ENCODE results near the gene ABCA7. TPM values are rescaled to one million over a fixed set of nuclear protein-coding genes. Genes with fewer than 3 reads are reported as not detected.

The ABCA7 gene
- total and polyA plus RNA-seq, 2 of the 13 experiments (the other 11 are each of a cell fraction or from before 2014, with no cell fraction given), result 4.4 to 32.4 TPM

GRCh38 chr19:996051-996838 is 43.7 kb upstream of the ABCA7 start (continued):
- TF ChIP-seq, protein P1, sequence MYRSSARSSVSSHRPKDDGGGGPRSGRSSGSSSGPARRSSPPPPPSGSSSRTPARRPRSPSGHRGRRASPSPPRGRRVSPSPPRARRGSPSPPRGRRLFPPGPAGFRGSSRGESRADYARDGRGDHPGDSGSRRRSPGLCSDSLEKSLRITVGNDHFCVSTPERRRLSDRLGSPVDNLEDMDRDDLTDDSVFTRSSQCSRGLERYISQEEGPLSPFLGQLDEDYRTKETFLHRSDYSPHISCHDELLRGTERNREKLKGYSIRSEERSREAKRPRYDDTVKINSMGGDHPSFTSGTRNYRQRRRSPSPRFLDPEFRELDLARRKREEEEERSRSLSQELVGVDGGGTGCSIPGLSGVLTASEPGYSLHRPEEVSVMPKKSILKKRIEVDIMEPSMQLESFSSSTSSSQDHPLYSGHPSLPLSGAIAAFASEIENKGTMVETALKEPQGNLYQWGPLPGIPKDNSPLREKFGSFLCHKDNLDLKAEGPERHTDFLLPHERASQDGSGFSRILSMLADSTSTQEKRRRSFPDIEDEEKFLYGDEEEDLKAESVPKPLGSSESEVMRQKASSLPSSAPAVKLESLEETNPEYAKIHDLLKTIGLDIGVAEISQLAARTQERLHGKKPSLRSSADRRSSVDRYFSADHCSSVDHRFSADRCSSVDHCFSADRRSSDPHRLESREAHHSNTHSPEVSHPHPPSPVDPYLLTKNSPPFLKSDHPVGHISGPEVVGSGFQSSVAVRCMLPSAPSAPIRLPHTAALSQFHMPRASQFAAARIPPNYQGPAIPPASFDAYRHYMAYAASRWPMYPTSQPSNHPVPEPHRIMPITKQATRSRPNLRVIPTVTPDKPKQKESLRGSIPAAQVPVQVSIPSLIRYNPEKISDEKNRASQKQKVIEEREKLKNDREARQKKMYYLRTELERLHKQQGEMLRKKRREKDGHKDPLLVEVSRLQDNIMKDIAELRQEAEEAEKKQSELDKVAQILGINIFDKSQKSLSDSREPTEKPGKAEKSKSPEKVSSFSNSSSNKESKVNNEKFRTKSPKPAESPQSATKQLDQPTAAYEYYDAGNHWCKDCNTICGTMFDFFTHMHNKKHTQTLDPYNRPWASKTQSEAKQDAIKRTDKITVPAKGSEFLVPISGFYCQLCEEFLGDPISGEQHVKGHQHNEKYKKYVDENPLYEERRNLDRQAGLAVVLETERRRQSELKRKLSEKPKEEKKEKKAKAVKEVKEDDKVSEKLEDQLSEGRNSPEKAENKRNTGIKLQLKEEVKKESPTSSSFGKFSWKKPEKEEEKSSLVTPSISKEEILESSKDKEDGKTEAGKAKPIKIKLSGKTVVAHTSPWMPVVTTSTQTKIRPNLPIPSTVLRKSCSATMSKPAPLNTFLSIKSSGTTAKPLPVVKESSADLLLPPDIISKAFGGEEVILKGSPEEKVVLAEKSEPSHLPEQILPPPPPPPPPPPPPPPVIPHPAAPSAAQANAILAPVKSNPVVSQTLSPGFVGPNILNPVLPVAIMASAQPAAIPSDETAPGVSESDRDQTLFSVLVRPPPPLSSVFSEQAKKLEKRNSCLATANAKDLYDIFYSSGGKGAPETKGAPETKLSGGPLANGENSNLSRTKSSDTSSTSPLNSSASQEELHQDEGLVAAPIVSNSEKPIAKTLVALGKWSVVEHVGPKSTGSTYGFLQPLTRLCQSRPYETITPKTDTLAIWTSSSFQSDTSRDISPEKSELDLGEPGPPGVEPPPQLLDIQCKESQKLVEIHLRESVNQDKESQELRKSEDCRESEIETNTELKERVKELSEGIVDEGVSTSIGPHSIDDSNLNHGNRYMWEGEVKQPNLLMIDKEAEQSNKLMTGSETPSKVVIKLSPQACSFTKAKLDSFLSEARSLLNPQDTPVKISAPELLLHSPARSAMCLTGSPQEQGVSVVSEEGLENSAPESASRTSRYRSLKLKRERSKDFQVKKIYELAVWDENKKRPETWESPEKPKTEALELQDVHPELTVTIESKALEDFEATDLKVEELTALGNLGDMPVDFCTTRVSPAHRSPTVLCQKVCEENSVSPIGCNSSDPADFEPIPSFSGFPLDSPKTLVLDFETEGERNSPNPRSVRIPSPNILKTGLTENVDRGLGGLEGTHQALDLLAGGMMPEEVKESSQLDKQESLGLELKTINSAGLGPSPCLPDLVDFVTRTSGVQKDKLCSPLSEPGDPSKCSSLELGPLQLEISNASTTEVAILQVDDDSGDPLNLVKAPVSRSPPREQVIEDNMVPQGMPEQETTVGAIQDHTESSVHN (CRISPR knock-in tag; IDR thresholded peaks at IDR 0.05), result no peak
- TF ChIP-seq ZMYM4 (CRISPR knock-in tag; IDR thresholded peaks at IDR 0.05) (no peak), ZNF326 (CRISPR knock-in tag; IDR thresholded peaks at IDR 0.05; ENCODE audit: borderline replicate concordance) (0 out of 2 replicates have a peak, but pooled peaks have one; percentile 24), TBP (CRISPR knock-in tag; IDR thresholded peaks at IDR 0.05) (no peak), TAF15 (IDR thresholded peaks at IDR 0.05; ENCODE audit: low read depth, low read length, poor library complexity, severe bottlenecking) (no peak), SP4 (CRISPR knock-in tag; IDR thresholded peaks at IDR 0.05) (no peak), NR3C1 (CRISPR knock-in tag; IDR thresholded peaks at IDR 0.05) (no peak), ASH2L (IDR thresholded peaks at IDR 0.05; ENCODE audit: insufficient read length, low read depth, low read length) (no peak), FOXK1 (CRISPR knock-in tag; IDR thresholded peaks at IDR 0.05; ENCODE audit: borderline replicate concordance, low read depth) (no peak), NCOR1 (IDR thresholded peaks at IDR 0.05; ENCODE audit: borderline replicate concordance, low read length) (no peak), PRDM10 (CRISPR knock-in tag; IDR thresholded peaks at IDR 0.05; ENCODE audit: low read depth) (no peak), NFATC3 (CRISPR knock-in tag; IDR thresholded peaks at IDR 0.05) (no peak), RBAK (CRISPR knock-in tag; IDR thresholded peaks at IDR 0.05) (no peak)
- TF ChIP-seq, protein P2, sequence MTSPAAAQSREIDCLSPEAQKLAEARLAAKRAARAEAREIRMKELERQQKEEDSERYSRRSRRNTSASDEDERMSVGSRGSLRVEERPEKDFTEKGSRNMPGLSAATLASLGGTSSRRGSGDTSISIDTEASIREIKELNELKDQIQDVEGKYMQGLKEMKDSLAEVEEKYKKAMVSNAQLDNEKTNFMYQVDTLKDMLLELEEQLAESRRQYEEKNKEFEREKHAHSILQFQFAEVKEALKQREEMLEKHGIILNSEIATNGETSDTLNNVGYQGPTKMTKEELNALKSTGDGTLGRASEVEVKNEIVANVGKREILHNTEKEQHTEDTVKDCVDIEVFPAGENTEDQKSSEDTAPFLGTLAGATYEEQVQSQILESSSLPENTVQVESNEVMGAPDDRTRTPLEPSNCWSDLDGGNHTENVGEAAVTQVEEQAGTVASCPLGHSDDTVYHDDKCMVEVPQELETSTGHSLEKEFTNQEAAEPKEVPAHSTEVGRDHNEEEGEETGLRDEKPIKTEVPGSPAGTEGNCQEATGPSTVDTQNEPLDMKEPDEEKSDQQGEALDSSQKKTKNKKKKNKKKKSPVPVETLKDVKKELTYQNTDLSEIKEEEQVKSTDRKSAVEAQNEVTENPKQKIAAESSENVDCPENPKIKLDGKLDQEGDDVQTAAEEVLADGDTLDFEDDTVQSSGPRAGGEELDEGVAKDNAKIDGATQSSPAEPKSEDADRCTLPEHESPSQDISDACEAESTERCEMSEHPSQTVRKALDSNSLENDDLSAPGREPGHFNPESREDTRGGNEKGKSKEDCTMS (CRISPR knock-in tag; conservative IDR thresholded peaks at IDR 0.05), result no peak

Measured in HepG2 (cell line).